PC-3 (cell line): Measurements from ENCODE around the gene ZNF518B. TPM values are rescaled to one million over a fixed set of nuclear protein-coding genes. Genes with fewer than 3 reads are reported as not detected.

Source experiments
- ATAC-seq: fragments of 200-7000 bp; cut with Tn5 transposase; 2 replicates; pipeline ENCODE4 v1.9.1; 2020; ENCODE audit warnings: mild to moderate bottlenecking, moderate library complexity
- BruUV-seq: library from RNA; stranded (reverse); fragments of 400-500 nt; replicated peaks from 2 replicates; lab custom pipeline; 2021; lab: Mats Ljungman, UMichigan
- CTCF ChIA-PET: fragments of 300-600 bp; sonication (Branson Sonifier 250); formaldehyde crosslinking; loops from one replicate; lab custom pipeline; 2022; ENCODE audit warnings: antibody characterized with exemption; lab: Charles Lee
- POLR2A ChIA-PET: fragments of 300-600 bp; sonication (Branson Sonifier 250); formaldehyde crosslinking; loops from one replicate; lab custom pipeline; 2022; ENCODE audit warnings: antibody characterized with exemption; ENCODE audit not compliant: unreplicated experiment; lab: Charles Lee
- DNase-seq: peaks from one replicate; pipeline ENCODE4 v3.0.0-alpha.2; 2015
- H2AFZ ChIP-seq: fragments of 300-600 bp; sonication (generic); 2 replicates; pipeline ENCODE4 v1.6.0; 2016; ENCODE audit warnings: antibody characterized with exemption, low read length
- H3F3A ChIP-seq: fragments of 300-600 bp; sonication (generic); one replicate; pipeline ENCODE4 v1.6.0; 2017; ENCODE audit warnings: antibody characterized with exemption, low read length, control low read depth, mild to moderate bottlenecking; ENCODE audit not compliant: unreplicated experiment
- H3K27ac ChIP-seq: fragments of 300-600 bp; sonication (generic); 2 replicates; pipeline ENCODE4 v1.5.1; 2016; ENCODE audit warnings: mild to moderate bottlenecking, low read length
- H3K27me3 ChIP-seq: fragments of 300-600 bp; sonication (generic); 2 replicates; pipeline ENCODE4 v1.6.1; 2016; ENCODE audit warnings: low read length, mixed read lengths
- H3K36me3 ChIP-seq: fragments of 300-600 bp; sonication (generic); 2 replicates; pipeline ENCODE4 v1.6.1; 2016; ENCODE audit warnings: low read depth, mixed run types, low read length, mixed read lengths
- H3K4me1 ChIP-seq: fragments of 300-600 bp; sonication (generic); 2 replicates; pipeline ENCODE4 v1.5.1; 2016; ENCODE audit warnings: low read length; ENCODE audit not compliant: insufficient read depth
- H3K4me2 ChIP-seq: fragments of 300-600 bp; sonication (generic); 2 replicates; pipeline ENCODE4 v1.6.0; 2016; ENCODE audit warnings: low read length
- H3K4me3 ChIP-seq: fragments of 300-600 bp; sonication (generic); 2 replicates; pipeline ENCODE4 v1.5.1; 2016; ENCODE audit warnings: mild to moderate bottlenecking, low read length, mixed read lengths
- H3K79me2 ChIP-seq: fragments of 300-600 bp; sonication (generic); 2 replicates; pipeline ENCODE4 v1.6.1; 2017; ENCODE audit warnings: low read length, mixed read lengths
- H3K9ac ChIP-seq: fragments of 300-600 bp; sonication (generic); 2 replicates; pipeline ENCODE4 v1.6.0; 2016; ENCODE audit warnings: mild to moderate bottlenecking, low read length
- H3K9me2 ChIP-seq: fragments of 300-600 bp; sonication (generic); replicated peaks from 2 replicates; pipeline ENCODE4 v1.6.1; 2016; ENCODE audit warnings: mixed run types, low read length, mixed read lengths
- H3K9me3 ChIP-seq: fragments of 300-600 bp; sonication (generic); 2 replicates; pipeline ENCODE4 v1.6.1; 2016; ENCODE audit warnings: low read length, mixed read lengths
- H4K20me1 ChIP-seq: fragments of 300-600 bp; sonication (generic); 2 replicates; pipeline ENCODE4 v1.6.1; 2016; ENCODE audit warnings: low read length, mixed read lengths
- EZH2 ChIP-seq: fragments of 300-600 bp; sonication (generic); IDR thresholded peaks from one replicate; pipeline ENCODE4 v1.6.1; 2017; ENCODE audit warnings: antibody characterized with exemption, mild to moderate bottlenecking, low read length; ENCODE audit not compliant: unreplicated experiment
- EZH2phosphoT487 ChIP-seq: fragments of 300-600 bp; sonication (generic); IDR thresholded peaks from 2 replicates; pipeline ENCODE4 v1.6.1; 2018; ENCODE audit warnings: mild to moderate bottlenecking, antibody characterized with exemption, low read length, borderline replicate concordance
- intact Hi-C: fragments of 100-400 bp; cut with micrococcal nuclease; formaldehyde crosslinking; loops from 2 replicates; pipeline ENCODE4 v1.9.0; 2023
- total RNA-seq: library from RNA; depleted of rRNA; stranded (reverse); fragments of >200 nt; gene quantifications from 2 replicates; pipeline ENCODE4 v1.2.3, GENCODE V29; 2014
- TF ChIP-seq, protein P1 (sequence below): fragments of 300-600 bp; sonication (generic); conservative IDR thresholded peaks from 2 replicates; pipeline ENCODE4 v1.5.1; 2017; ENCODE audit warnings: antibody characterized with exemption, low read depth, mild to moderate bottlenecking, low read length

ZNF518B gene
- total RNA-seq, 1 experiment from 2014 or later = 16.2 TPM

DNA sequence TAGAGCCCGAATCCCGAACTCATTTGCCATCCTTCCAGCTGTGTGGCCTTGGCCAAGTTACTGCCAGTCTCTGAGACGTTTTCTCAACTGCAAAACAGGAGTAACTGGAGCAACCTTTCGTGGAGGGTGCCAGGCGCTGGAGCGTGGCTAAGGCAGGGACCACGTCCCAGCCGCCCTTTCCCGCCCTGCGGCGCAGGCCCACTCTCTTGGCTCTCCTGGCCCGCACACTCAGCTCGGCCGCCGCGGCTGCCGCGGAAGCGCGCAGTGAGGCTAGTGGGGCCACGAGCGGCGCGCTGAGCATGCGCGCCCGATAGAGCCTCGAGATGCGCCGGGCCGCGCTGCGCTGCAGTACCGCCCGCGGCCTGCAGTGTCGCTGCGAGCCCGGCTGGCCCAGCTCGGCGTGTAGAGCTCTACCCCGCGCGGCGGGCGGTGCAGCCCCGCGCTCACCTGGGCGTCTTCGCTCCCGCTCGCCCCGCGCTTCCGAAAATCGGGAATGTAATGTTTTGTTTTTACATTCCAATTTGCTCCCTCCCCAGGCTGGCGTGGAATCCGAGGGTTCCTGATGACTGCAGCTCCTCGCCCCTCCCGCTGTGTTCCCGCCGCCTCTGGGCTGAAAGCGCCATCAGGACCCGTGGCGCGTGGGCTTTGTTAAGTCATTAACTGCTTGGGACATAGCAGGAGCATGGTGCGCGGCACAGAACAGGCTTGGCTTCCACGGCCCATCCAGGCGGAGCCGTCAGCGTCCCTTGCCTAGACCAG is 4.0 kb upstream of the ZNF518B start:
- Histone ChIP-seq H3F3A (no peaks in the 10 kb centered on the region), H3K4me2 (no peak overlapping the region), H3K27ac (no peak overlapping the region), H3K27me3 (no peaks in the 10 kb centered on the region), H3K4me3 (no peak overlapping the region), H2AFZ (no peak overlapping the region), H3K4me1 (no peaks in the 10 kb centered on the region; the same call in 1 of the 2 replicates), H3K9ac (no peak overlapping the region), H3K9me2 (no peaks in the 10 kb centered on the region), H3K36me3 (no peaks in the 10 kb centered on the region), H3K79me2 (peaks cover 4% of the 10 kb centered on the region), H4K20me1 (no peaks in the 10 kb centered on the region), H3K9me3 (no peaks in the 10 kb centered on the region)
- ATAC-seq (no peak), DNase-seq (no peak)
- no TSS peak for BruUV-seq
- TF ChIP-seq, protein P1, sequence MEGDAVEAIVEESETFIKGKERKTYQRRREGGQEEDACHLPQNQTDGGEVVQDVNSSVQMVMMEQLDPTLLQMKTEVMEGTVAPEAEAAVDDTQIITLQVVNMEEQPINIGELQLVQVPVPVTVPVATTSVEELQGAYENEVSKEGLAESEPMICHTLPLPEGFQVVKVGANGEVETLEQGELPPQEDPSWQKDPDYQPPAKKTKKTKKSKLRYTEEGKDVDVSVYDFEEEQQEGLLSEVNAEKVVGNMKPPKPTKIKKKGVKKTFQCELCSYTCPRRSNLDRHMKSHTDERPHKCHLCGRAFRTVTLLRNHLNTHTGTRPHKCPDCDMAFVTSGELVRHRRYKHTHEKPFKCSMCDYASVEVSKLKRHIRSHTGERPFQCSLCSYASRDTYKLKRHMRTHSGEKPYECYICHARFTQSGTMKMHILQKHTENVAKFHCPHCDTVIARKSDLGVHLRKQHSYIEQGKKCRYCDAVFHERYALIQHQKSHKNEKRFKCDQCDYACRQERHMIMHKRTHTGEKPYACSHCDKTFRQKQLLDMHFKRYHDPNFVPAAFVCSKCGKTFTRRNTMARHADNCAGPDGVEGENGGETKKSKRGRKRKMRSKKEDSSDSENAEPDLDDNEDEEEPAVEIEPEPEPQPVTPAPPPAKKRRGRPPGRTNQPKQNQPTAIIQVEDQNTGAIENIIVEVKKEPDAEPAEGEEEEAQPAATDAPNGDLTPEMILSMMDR = peak; percentile 45
- TF ChIP-seq EZH2 (no peak), EZH2phosphoT487 (no peak)
- ChIA-PET POLR2A (no interaction called here), CTCF (no interaction called here)
- intact Hi-C loops = no loop called here

DNA sequence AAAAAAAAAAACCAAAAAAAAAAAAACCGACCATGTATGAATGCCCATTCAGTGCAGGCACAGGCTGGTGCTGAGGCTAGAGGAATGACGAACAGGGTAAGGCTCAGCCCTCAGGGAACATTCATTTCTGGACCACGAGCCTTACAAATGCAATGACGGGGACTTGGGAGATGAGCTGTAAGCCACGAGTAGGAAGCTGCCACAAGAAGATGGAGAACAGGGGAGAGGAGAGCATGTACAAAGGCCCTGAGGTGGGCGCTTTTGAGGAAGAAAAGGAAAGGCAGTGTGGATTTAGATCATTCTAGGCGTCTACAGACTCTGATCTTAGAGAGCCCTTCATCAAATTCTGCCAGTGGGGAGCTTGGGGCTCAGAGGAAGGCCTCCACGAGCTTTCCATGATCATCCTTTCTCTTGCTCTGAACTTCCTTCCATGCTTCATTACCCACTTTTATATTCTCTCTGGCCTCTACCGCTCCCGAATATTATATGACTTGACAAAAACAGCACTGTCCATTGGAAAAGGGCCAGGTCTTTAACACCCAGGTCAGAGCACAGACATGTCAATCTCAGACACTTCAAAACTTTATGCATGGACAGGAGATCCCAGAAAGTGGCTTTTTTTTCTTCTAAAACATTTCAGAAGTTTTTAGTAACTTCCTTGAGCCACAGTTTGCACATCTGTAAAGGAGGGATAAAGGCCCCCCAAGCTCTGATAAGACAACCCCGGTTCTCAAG is 3.3 kb upstream of the ZNF518B start:
- CTCF ChIA-PET = no interaction called here

More for the DNA sequence above, 3.3 kb upstream of the ZNF518B start:
- H3K27ac ChIP-seq = no peak overlapping the region
- BruUV-seq = no TSS peak
- H2AFZ ChIP-seq = no peak overlapping the region
- no peak overlapping the region for H3K4me3 ChIP-seq
- no peak for DNase-seq
- TF ChIP-seq, protein P1 = no peak
- TF ChIP-seq EZH2phosphoT487 (no peak), EZH2 (no peak)
- no peaks in the 10 kb centered on the region for H3F3A ChIP-seq
- H3K4me2 ChIP-seq = no peak overlapping the region
- intact Hi-C loops = no loop called here
- POLR2A ChIA-PET = no interaction called here
- no peaks in the 10 kb centered on the region for H3K9me3 ChIP-seq
- H3K9ac ChIP-seq = no peak overlapping the region
- H3K9me2 ChIP-seq = no peaks in the 10 kb centered on the region
- H3K27me3 ChIP-seq = no peaks in the 10 kb centered on the region
- H3K36me3 ChIP-seq = no peaks in the 10 kb centered on the region
- ATAC-seq = no peak
- H3K4me1 ChIP-seq = peaks cover 6% of the 10 kb centered on the region; the same call in 1 of the 2 replicates
- H3K79me2 ChIP-seq = peaks cover 11% of the 10 kb centered on the region
- no peaks in the 10 kb centered on the region for H4K20me1 ChIP-seq
